KBM-7 (cell line): ENCODE data around the gene MYO7A.

Experiments
- DNase-seq: peaks from one replicate; pipeline ENCODE4 v3.0.0-alpha.2; 2015
- in situ Hi-C: fragments of 300-500 bp; cut with MboI; formaldehyde crosslinking; loops from 2 replicates; pipeline ENCODE4 v1.14.3; 2020; ENCODE audit warnings: low sequenced_read_pairs, low pct_unique_long_range_greater_than_20kb, mixed read lengths

Gene MYO7A

DNA sequence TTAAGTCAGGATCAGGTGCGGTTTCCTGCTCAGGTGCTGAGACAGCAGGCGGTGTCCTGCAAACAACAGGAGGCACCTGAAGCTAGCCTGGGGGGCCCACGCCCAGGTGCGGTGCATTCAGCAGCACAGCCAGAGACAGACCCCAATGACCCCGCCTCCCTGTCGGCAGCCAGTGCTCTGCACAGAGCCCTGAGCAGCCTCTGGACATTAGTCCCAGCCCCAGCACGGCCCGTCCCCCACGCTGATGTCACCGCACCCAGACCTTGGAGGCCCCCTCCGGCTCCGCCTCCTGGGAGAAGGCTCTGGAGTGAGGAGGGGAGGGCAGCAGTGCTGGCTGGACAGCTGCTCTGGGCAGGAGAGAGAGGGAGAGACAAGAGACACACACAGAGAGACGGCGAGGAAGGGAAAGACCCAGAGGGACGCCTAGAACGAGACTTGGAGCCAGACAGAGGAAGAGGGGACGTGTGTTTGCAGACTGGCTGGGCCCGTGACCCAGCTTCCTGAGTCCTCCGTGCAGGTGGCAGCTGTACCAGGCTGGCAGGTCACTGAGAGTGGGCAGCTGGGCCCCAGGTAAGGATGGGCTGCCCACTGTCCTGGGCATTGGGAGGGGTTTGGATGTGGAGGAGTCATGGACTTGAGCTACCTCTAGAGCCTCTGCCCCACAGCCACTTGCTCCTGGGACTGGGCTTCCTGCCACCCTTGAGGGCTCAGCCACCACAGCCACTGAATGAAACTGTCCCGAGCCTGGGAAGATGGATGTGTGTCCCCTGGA lies at the start of gene MYO7A:
Gene MYO7A, plus strand, starts transcription at position 327 of the 772 bp plus-strand sequence. CDS start 2,389 bp downstream, outside the sequence.
- in situ Hi-C loops, result loop anchor here (10.0 kb wide), 1 partner anchor 57 kb away; no protein-coding TSS in a partner anchor

DNA sequence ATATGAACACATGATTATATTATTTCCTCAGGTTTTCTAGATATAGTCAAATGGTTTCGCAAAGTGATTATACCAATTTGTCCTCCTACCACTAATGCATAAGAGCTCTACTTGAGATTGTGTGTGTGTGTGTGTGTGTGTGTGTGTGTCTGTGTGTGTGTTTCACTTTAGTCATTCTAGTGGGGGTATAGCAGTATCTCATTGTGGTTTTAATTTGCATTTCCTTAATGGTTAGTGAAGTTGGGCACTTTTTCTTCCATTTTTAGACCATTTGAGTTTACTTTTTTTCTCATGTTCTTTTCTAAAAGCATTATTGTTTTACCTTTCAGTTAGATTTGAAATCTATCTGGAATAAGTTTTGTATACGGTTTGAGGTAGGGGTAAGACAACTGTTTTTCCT lies 48.4 kb upstream of the MYO7A start:
- in situ Hi-C loops, result no loop called here
- no peak for DNase-seq

More for the DNA sequence above, at the start of gene MYO7A:
- DNase-seq, result no peak

- in situ Hi-C loops, result no loop called here
Measured at GRCh38 chr11:77080643-77081210, 47.3 kb upstream of the MYO7A start.

DNA sequence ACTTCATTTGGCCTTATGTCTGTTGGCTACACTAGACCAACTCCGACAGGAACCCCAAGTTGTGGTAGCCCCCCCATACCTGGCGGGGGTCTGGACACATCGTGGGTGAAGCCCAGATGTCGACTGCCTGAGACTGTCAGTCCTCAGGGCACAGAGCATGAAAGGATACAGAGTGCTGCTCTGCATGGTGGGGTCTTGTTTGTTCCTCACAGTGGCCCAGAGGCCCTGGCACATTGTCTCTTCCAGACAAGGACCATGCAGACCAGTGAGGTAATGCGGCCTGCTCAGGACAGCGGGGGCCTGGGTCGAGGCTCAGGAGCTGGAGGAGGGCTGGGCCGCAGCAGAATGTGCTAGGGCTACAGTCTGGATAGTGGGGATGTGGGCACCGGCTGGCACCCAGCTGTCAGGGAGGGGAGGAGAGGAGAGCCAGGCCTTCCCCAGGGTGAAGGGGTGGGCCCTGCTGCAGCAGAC lies 46.6 kb upstream of the MYO7A start:
- DNase-seq, result no peak
- in situ Hi-C loops, result no loop called here

More at GRCh38 chr11:77080643-77081210, 47.3 kb upstream of the MYO7A start:
- no peak for DNase-seq

- in situ Hi-C loops, result no loop called here
- no peak for DNase-seq
Measured at GRCh38 chr11:77081976-77082836, 45.8 kb upstream of the MYO7A start.

DNA sequence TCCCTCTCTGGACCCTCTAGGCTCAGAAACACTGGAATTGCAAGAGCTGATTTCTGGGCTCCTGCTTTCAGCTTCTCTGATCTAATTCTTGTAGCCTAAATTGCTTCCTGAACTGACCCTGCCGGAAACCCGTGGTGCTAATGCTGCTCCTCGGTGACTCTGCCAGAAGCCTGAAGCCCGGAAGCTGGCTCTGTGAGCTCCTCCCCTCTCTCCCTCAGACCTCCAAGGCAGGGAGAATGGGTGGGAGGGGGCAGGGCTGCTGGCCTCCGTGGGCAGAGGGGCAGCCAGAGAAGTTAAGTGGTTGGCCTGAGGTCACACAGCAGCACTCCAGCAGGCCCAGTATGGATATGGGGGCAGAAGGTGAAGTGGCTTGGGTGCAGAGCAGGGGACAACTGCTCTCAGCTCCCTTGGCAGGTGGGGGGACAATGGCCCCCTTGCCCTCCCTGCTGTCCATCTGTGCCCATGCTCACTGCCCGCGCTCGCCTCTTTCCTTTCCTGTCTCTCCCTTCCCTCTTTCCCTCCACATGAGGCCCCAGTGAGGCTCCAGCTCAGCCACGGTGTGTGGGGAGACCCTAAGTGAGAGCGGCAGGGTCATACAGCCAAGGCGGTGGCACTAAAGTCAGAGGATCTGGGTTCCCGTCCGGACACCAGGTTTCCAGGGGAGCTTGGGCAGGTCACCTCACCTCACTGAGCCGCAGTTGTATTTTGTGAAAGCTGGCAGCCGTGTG lies 45.0 kb upstream of the MYO7A start:
- DNase-seq, result peak; percentile 84

GRCh38 chr11:77083566-77084245 lies 44.3 kb upstream of the MYO7A start:
- no peak for DNase-seq
- in situ Hi-C loops, result no loop called here

More for the DNA sequence above, 45.0 kb upstream of the MYO7A start:
- in situ Hi-C loops, result no loop called here

GRCh38 chr11:77084581-77085191 lies 43.4 kb upstream of the MYO7A start:
- in situ Hi-C loops, result no loop called here

GRCh38 chr11:77085652-77086051 lies 42.4 kb upstream of the MYO7A start:
- no peak for DNase-seq
- in situ Hi-C loops, result no loop called here

More at GRCh38 chr11:77084581-77085191, 43.4 kb upstream of the MYO7A start:
- DNase-seq, result no peak

DNA sequence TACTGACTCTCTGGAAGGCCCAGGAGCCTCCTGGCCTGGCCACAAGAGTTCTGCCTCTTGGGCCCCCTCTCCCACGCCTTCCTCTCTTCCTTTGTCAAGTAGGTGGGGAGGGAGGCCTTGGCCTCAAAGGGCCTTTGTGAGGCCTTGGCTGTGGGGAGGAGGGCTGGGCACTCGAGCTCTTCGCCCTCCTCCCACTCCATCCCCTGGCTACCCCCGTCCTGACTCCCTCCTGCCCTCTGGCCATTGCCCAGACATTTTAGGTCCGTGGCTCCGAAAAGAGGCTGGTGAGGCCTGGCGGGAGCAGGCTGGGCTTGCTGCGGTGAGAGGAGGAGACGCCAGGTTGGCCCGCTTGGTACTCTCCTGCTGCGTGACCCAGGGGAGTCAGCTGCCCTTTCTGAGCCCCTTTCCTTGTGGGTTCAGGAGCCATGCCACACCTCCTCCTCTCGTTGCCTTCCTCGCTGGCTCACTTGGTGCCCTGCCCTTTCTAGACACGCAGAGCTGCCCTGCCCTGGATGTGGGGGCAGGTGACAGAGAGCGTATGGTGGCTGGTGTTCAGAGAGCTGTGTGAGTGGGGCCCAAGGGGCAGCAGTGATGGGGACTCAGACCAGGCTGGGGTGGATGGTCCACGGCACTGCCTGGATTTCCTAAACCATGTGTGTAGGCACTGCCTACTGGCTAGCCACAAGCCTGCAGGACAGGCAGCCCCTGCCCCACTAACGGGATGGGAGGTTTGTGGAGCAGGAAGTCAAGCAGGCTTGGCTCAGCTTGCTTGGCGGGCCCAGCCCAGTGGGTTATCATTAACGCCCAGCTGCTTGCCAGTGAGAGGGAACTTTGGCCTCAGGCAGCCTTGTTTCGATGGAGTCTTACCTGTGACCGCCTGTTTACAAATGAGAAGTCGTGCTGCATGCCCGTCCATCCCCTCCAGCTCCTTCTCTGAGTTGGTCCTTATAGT lies 41.2 kb upstream of the MYO7A start:
- in situ Hi-C loops, result no loop called here
- DNase-seq, result no peak

DNA sequence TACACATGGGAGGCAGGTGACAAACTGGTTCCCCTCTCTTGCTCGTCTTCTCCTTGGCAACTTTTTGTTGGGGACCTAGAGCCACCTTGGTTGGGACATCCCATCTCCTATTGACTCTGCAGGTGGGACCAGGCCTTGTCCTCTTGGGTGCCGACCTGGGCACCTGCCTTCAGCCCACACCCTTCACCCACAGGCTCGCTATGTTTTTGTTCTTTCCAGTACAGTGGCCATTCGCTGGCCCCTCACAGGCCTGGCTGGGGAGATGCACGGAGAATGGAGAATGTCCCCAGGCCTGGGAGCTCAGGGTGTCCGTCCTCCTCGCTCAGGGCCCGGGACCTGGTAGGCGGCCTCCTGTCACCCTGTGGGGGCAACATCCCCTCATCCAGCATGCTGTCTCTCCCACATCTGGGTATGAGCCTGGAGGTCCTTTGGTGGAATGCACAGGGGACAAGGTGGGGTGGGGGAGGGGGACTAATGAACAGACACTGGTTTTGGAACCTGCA lies 40.3 kb upstream of the MYO7A start:
- in situ Hi-C loops, result no loop called here
- DNase-seq, result no peak

GRCh38 chr11:77088236-77089003 lies 39.6 kb upstream of the MYO7A start:
- DNase-seq, result no peak
- in situ Hi-C loops, result no loop called here

- DNase-seq, result no peak
- in situ Hi-C loops, result no loop called here
Measured at GRCh38 chr11:77089004-77089545, 39.0 kb upstream of the MYO7A start.

GRCh38 chr11:77090046-77090372 lies 38.0 kb upstream of the MYO7A start:
- DNase-seq, result no peak
- in situ Hi-C loops, result no loop called here

- in situ Hi-C loops, result no loop called here
- no peak for DNase-seq
Measured at GRCh38 chr11:77090373-77091111, 37.5 kb upstream of the MYO7A start.
